Heart left ventricle (tissue), 13 donors: ENCODE measurements around the gene SLC35G4.

Source experiments
- POLR2A ChIP-seq, 2 donors: fragments of 450-650 bp; IDR thresholded peaks; one replicate each; pipeline ENCODE4 v1.6.1; 2017; ENCODE audit warnings: antibody characterized with exemption in 2 of 2, mild to moderate bottlenecking in 2 of 2, moderate library complexity in 2 of 2
- TF ChIP-seq, protein P1 (sequence below), 12 donors: fragments of 200-600 bp; sonication (generic) in 4 of 12; IDR thresholded peaks; one replicate each; pipeline versions ENCODE4 v1.5.0 to v1.8.0; 2018 to 2022; ENCODE audit warnings: antibody characterized with exemption in 12 of 12, mild to moderate bottlenecking in 5 of 12
- donor health status: ischemic (EF 13 %, LVEDD 7.1; RV severe dilation, severe dysfunction).
- donor health status: DM: no; HTN: yes; CAD: no.
- donor health status: DM: no; HTN: no; CAD: no.
- donor health status: ischemic (EF 25% LVEDD 6.9; RV normal size, moderate dysfunction).
- donor health status: ischemic (EF 25% LVEDD 5.7; RV mildly dilated, moderate dysfunction).
- donor health status: ischemic (EF 35%, LVEDD 5.7; RV mildly dilated, moderate dysfunction).
- donor health status: nonischemic (EF 11% LVEDD 7.7; RV severe dilation, severe dysfunction).
- donor health status: DM: yes; HTN: yes; CAD: no.
- donor health status: PGD.
- donor health status: ischemic (EF 29% LVEDD 5.4; RV normal size, mild dysfunction).
- donor health status: nonischemic (EF 23%, LVEDD 6.1; RV moderate dilation, normal function).

DNA sequence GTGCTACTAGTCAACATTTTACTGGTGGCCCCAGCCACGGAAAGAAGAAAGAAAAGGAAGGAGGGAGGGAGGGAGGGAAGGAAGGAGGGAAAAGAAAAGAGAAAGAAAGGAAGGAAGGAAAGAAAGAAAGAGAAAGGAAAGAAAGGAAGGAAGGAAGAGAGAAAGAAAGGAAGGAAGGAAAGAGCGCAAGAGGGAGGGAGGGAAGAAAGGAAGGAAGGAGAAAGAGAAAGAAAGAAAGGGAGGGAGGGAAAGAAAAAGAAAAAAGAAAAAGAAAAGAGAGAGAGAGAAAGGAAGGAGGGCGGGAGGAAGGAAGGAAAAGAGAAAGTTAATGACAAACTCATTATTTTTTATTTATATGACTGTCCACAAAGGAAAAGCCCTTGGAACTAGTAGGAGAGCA, 34.9 kb upstream of the SLC35G4 start:
- TF ChIP-seq, protein P1, sequence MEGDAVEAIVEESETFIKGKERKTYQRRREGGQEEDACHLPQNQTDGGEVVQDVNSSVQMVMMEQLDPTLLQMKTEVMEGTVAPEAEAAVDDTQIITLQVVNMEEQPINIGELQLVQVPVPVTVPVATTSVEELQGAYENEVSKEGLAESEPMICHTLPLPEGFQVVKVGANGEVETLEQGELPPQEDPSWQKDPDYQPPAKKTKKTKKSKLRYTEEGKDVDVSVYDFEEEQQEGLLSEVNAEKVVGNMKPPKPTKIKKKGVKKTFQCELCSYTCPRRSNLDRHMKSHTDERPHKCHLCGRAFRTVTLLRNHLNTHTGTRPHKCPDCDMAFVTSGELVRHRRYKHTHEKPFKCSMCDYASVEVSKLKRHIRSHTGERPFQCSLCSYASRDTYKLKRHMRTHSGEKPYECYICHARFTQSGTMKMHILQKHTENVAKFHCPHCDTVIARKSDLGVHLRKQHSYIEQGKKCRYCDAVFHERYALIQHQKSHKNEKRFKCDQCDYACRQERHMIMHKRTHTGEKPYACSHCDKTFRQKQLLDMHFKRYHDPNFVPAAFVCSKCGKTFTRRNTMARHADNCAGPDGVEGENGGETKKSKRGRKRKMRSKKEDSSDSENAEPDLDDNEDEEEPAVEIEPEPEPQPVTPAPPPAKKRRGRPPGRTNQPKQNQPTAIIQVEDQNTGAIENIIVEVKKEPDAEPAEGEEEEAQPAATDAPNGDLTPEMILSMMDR (IDR thresholded peaks at IDR 0.05), result no peak
- no peak for TF ChIP-seq POLR2A (IDR thresholded peaks at IDR 0.05)
